HG02798 (cell line): ENCODE measurements around the gene TYW5.

Experiments
- ATAC-seq: cut with Tn5 transposase; IDR thresholded peaks from one replicate; pipeline ENCODE4 v1.9.1; 2021; ENCODE audit warnings: mild to moderate bottlenecking; ENCODE audit not compliant: unreplicated experiment, poor library complexity

The TYW5 gene

DNA sequence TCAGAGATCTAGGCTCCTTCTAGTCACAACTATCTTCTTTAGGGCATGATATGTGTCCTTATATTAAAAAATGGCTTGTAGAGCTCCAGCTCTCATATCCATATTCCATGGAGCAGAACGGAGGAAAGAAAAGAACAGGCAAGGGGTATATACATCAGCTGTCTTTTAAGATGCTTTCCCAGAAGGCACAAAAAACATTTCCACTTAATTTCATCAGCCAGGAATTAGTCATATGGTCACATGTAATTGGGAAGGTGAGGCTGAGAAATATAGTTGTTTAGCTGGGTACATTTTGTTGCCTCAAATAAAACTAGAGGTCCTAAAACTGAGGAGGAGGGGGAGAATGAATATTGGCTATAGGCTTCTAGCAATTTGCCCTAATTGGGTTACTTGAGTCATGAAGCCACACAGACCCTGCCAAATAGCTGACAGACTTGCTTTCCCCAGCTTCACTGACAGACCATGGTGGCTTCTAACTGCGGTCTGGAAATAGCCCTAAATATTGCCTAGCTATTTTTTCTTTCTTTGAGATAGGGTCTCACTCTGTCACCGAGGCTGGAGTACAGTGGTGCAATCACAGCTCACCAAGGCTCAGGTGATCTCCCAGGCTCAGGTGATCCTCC is 20.1 kb upstream of the TYW5 start:
- no peak for ATAC-seq

DNA sequence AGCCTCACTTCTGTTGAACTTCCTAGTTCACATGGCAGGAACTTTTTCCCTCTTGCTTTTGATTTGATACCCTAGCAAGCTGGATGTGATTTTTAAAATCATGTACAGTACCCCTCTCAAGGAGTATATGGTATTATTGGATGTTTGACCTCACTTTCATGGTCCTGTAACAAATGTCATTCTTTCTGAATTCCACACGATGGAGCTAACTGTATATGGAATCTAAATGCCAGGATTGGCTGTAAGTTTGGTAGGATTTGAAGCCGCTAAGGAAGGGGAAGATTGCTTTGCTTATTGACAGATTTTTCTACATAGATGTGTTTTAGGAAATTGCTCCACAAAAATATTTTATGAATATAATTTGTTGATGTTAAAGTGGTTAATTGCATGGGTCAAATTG is 18.4 kb upstream of the TYW5 start:
- no peak for ATAC-seq

DNA sequence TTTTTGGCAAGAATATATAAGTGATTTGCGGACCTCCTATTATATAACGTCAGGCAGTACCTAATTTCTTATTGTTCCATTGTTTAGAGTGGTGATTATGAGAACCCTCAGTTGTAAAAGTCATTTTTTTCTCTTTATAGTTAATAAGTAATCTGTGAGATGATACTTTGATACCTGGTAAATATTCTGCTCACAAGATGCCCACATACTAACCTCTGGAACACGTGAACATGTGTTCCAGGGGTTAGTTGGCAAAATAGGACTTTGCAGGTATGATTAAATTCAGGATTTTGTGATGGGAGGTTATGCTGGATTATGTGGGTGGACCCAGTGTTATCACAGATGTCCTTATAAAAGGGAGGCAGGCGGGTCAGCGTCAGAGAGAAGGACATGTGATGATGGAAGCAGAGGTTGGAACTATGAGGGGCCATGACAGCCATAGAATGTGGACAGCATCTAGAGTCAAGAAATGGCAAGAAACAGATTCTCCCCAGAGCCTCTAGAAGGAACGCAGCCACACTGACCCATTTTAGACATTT is 16.9 kb upstream of the TYW5 start:
- ATAC-seq = no peak

DNA sequence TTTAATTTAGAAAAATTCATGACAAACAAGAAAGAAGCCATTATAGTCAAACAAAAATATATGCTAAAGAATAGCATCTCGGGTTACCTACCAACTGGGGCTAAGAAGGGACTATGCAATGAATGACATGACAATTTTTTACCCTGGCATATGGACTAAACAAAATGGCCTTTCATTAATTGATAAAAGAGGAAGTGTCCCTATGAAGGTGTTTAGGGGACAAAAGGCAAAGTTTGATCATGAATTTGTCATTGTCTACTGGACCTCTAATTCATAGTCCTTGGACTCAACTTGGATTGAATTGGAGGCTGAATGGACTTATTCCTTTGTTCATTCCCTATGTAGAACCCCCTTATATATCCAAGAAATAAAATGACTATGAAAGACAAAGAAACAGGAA is 12.8 kb upstream of the TYW5 start:
- no peak for ATAC-seq

DNA sequence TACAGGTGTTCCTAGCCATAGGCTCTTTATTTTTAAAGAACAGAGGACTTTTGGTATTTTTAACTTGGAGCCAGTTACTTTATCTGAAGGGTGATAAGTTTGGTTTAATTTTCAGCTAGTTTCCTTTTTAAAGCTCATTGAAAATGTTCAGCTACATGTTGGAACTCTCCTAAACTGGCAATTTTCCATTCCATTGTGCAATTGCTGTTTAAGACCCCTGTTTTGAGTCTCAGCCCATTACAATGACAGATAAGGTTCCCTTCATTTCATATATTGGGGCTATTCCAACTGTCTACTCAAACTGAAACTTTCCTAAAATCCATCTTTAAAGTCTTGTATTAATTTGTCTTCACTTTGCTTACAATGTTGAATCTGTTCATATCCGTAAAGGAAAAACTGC is 11.7 kb upstream of the TYW5 start:
- no peak for ATAC-seq

DNA sequence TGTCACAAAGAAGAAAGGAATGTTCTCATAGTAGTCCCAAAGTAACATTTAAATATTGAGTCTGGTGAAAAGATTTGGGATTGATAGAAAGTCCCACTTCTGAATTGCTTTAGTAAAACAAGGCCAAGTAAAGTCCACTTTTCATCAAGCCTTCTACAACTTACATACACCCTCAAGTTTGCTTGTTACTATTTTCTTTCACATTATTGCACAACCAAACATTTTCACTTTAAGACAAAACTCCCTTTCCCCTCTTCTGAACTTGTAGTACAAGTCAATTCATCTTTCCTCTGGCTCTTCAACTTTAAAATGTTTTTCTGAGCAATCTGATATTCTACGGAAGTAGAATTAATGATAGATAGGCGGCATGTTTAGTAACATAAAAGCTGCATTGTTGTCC is 11.1 kb upstream of the TYW5 start:
- ATAC-seq = no peak

DNA sequence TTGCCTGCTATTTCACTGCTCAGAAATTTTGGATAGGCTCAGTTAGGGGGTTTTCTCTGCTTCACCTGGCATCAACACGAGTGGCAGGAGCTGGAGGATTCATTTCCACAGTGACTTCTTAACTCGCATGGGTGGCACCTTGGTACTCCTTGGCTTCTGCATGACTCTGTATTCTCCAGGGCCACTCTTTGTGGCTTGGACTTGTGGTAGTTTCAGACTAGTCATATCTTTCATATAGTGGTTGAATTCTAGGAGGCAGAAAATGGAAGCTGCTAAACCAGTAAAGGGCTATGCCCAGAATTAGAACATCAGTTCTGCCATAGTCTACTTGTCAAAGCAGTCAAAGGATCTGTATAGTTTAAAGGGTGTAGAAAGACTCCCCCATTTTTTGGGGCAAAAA is 6.9 kb upstream of the TYW5 start:
- ATAC-seq = peak; percentile 42

DNA sequence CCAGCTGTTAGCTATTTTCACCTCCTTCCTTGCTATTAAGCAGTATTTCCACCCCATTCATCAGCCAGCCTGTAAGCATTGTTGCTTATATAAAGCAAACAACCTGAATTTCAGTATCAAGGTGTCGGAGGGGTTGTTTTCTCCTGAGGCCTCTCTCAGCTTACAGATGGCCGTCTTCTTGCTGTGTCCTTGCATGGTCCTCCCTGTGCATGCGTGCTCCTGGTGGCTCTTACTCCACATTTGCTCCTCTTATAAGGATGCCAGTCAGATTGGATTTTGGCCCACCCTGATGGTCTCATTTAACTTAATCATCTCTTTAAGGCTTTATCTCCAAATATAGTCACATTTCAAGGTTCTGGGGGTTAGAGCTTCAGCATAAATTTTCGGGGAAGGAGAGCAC is 2.7 kb upstream of the TYW5 start:
- no peak for ATAC-seq

DNA sequence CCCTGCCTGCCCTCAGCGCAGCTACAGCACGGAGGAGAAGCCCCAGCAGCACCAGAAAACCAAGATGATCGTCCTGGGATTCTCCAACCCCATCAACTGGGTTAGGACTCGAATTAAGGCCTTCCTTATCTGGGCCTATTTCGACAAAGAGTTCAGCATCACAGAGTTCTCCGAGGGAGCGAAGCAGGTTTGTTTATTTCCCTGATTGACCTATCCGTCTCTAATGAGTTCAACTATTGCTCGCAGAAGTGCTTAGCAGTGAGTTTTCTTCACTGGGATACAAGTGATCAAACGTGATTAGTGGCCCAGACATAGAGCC is 730 bp upstream of the TYW5 start:
- ATAC-seq = no peak

DNA sequence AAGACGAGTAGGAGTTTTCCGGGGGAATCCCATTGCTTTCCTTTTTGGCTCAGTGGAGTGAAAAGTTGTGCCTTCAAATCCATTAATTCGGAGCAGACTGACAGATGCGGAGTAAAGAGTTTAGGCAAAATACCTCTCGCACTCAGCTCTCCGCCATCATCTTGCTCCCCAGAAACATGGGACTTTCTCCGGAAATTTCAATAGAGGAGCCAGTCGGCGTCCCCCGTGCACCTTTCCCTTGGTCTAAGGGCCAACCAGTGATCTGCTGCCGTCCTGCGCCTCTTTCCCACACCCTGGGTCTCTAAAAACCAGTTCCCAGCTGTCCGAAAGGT is 318 bp downstream of the TYW5 start:
- ATAC-seq = peak; percentile 49

DNA sequence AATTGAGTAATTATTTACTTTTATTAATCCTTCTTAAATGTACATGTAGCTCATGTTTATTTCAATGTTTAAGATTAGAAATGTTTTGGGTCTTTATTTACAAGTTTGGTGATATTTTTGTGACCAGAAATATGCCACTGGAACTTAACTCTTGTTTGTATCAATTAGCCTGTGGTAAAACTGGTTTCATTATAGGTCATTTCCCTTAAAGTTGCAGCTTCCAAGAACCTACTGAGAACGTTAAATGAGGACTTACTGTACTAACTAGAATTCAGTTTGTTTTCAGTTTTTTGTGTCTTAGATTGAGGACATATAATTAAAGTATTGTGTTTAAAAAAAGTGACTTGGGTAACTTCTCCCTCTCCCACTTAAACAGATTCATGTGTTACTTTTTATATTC is 4.3 kb downstream of the TYW5 start:
- no peak for ATAC-seq

DNA sequence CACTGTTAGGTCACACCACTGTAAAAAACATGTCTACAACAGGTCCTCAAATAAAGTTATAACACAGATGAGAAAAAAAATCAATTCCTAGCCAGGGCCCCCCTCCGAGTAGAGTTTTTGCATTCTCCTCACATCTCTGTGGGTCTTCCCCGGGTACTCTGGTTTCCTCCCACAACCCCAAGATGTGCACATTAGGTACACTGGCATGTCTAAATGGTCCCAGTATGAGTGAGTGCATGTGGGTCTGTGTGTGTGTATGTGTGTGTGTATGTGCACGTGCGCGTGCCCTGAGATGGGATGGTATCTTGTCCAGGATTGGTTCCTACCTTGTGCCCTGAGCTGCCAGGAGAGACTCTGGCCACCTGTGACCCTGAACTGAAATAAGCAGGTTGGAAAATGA is 4.9 kb downstream of the TYW5 start:
- no peak for ATAC-seq

DNA sequence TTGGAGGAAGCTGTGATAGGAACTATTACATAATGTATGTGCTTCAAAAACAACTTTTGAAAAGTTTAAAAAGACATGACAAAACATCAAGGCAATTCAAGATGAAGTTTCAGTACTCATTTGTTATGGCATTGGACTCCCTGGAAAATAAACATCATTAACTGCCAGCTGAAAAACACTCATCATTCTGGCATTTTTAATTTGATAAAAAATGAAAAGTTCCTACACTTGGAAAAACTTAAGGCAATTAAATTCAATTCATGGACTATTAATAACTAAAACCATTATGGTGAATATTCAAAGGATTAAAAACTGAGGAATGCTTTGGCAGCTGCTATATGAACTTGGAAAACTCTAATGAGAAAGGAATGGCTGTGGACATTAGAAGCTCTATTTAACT is 8.5 kb downstream of the TYW5 start:
- no peak for ATAC-seq

DNA sequence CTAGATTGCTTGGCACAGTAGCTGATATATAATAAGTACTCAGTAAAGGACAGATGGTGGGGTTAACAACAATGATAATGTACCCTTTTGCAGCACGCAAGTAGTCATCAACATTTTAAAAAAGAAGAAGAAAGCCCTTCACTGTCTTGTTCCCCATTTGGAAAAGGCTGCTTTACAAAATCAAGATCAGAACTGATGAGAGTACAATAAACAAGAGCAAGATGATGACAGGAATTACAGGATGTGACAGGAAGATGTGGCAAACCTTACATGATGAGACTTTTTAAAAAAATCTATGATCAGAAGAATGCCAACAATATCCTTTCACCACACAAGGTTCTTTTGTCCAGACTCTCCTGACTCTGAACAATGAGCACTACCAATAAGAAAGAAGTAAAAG is 9.1 kb downstream of the TYW5 start:
- ATAC-seq = no peak

DNA sequence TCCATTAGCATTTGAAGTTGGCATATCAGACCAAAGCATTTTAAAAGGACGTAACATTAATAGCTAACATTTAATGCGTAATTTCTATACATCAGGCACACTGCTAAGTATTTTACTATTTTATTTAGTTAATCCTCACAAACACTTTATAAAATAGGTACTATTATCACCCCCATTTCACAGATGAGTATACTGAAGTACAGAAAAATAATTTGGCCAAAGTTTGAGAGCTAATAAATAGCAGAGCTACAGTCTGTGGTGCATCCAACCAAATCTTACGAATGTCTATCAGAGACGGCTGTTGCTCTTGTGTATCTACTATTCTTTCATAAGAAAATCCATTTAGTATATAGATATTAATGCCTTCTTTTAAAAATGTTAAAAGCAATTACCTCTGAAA is 11.9 kb downstream of the TYW5 start:
- no peak for ATAC-seq

DNA sequence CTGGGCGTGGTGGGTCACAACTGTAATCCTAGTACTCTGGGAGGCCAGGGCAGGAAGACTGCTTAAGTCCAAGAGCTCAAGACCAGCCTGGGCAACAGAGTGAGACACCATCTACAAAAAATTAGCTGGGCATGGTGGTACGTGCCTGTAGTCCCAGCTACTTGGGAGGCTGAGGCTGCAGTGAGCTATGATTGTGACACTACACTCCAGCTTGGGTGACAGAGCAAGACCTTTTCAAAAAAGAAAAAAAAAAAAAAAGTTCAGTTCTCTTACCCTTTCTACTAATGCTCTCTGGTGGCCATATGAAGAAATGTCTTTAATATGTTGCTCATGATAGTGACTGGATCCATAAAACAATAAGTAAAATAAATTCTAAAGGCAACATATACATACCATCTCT is 14.9 kb downstream of the TYW5 start:
- ATAC-seq = peak; percentile 53

DNA sequence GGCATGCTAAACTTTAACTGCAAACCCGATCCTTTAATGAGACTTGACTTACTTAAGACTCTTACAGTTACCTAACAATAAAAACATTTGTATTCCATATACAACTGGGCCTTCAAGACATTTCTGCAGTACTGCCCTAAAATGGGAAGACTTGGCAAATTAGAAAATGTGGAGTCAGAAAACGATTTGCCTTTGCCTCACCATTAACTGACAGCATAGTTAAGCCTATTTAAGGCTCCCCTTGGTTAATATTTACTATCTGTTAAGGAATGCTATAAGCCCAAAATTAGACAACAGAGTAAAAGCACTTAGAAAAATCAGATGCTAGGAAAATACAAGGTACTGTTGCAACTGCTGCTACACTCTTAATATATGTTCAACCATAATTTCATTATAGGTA is 18.7 kb downstream of the TYW5 start:
- no peak for ATAC-seq

DNA sequence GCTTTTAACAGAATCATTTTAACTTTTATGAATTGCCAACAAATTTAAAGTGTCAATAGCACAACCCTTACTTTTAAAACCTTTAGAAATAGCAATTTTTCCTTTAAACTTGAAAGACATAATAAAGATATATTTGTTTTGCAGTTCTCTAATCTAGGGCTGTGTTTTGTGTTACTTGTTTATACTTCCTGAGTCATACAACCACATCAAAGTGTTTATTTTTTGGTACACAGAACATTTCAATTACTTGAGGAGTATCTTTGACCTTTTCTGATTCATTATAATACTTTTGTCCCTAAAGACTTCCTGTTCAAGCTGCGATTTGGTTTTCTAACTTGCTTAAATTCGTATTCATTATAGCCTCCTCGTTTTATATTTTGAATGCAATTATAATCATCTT is 21.8 kb downstream of the TYW5 start:
- ATAC-seq = no peak

DNA sequence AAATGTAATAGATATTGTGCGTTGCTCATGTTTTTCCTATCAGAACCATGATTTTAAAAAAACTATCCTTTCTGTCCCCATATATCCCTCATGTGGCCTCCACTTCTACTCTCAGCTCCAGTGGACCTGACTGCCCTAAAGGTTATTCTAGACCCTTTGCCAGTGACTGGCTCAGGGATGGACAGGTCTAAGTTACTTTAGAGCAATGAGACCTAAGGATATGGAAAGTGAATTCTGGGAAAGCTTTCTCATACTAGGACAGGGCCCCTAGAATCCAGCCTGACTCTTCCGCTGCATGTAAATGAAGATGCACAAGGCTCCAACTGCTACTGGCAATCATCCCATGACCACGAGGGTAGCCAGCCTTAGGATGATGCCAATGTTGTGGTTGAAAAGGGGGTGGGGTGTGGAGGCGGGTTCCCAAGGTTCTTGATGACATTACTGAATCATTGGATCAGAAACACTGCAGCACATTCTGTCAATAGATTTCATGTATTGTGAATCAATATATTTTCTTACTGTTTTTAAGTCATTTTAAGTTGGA is 22.9 kb downstream of the TYW5 start:
- no peak for ATAC-seq

DNA sequence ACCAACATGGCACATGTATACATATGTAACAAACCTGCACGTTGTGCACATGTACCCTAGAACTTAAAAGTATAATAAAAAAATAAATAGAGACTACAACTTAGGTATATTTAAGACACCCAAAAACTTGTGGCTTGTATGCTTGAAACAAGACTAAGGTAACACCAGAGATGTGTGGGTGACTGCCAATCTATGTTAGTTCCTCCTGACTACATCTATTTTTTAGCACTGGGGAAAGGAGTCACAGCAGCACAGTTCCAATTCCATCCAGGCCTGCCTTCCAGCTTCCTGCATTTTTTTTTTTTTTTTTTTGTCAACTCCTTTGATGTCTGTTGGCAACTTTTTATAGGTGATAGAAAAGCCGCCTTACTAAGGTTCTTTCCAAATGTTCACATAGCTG is 26.0 kb downstream of the TYW5 start:
- no peak for ATAC-seq

DNA sequence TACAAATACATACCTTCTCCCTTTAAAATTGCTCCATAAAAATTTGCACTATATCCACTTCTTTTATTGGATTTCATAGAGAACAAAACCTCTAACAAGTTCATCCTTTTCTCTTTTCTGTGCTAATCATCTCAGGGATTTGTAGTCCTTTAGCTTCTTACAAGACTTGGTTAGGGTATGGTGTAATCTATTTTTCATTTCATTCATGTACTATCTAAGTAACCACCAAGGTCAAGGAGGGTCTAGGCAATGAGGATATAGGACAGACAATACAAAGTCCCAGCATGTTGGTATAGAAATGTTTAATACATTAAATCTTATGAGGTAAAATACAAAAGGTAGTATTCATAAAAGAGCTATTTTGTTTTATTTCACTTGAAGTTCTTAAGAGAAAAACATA is 26.7 kb downstream of the TYW5 start:
- ATAC-seq = no peak

DNA sequence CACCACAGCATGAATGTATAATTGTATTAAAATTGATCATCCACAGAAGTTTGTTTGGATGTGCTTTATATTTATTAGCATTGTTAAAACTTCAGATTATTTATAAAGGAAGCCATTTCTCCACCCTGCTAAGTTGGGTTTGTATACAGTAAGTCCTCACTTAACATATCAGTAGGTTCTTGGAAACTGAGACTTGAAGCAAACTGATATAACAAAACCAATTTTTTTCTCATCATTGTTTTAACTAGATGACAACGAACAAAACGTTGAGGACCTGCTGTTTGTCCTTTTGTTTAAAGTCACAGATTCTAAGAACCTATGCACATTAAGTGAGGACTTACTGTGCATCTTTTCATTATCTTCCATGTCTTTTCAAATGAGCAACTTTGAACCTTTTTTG is 27.1 kb downstream of the TYW5 start:
- ATAC-seq = no peak

DNA sequence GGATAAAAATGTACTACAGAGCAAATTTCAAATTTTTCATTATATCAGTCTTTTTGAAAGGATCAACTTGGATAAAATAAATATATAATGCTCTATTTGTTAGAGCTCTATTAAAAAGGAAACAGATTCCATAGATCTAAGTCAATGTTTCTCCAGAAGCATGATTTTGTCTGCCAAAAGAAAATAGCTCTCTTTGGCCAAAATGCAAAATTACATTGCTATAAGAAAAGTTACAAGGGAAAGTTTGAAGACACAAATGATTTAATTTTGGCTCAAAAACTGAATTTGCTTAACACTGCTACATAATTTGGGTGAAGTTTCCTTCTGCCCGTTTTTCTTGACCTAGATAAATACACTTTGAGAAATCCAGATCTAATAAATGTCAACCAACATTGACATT is 28.5 kb downstream of the TYW5 start:
- no peak for ATAC-seq
